ENCODE results near the gene ALKBH7.
"Not testable (repeated sequence)": the region's sequence is repeated elsewhere in the genome, so short reads cannot be mapped to it uniquely, and the experiment has no call there.

The ALKBH7 gene

DNA sequence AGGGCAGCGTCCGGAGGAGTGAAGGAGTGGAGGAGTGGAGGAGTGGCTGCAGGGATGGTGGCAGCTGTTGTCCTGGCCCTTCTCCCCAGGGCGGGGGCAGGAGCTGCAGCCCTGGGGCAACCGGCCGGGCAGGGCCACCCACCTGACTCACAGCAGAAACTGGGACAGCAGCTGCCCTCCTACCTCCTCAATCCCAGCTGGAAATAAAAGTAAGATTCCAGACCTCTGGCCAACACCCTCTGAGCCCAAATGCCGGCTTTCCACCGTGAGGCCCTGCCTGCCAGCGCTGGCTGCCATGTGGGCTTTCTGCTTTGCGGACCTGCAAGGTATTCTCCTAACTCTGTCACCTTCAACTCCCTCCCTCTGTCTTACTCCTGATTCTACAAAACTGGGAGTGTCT, 14.6 kb upstream of the ALKBH7 start:
- Mint-ChIP-seq H3K36me3 (ENCODE audit: low read depth) (peaks cover 6% of the 10 kb centered on the region), H3K27ac (no peak overlapping the region), H3K27me3 (no peaks in the 10 kb centered on the region), H3K4me3 (no peak overlapping the region), H3K9me3 (no peaks in the 10 kb centered on the region), H3K4me1 (ENCODE audit: low read depth) (peaks cover 11% of the 10 kb centered on the region)

DNA sequence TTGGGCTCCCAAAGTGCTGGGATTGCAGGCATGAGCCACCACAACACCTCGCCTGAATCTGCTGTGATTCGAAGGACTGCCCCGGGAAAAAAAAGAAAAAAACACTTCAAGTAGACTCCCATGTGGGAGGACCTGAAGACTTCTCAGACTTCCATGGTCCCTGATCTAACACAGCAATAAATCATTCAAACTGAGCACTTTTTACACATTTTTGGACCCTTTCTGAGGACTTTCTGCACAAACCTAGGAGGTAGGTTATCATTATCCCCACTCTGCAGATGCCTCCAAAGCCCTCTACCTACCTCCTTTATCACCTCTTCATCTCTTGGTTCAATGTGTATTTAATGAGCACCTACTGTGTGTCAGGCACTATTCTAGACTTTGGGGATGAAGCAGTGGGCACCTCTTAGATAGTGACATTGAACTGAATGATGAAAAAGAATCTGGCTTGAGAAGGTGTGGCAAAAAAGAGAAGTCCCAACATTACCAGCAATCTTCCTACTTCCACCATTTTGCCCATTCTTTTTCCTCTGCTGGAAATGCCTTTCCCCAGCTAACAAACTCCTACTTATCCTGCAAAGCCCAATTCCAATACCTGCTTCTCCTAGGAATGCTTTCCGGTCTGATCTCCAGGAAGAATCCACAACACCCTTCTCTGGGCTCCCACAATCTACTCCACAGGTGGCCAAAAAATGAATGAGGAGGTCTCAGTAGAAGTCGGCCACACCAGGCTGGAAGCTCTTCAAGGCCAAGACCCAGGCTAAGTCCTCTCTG, 12.8 kb upstream of the ALKBH7 start:
- Mint-ChIP-seq H3K27me3 (no peaks in the 10 kb centered on the region), H3K4me1 (ENCODE audit: low read depth) (peaks cover 22% of the 10 kb centered on the region), H3K4me3 (no peak overlapping the region), H3K27ac (no peak overlapping the region), H3K36me3 (ENCODE audit: low read depth) (peaks cover 17% of the 10 kb centered on the region), H3K9me3 (no peaks in the 10 kb centered on the region)

GRCh38 chr19:6360445-6360844, 12.1 kb upstream of the ALKBH7 start:
- peaks cover 22% of the 10 kb centered on the region for H3K4me1 Mint-ChIP-seq (ENCODE audit: low read depth)
- not testable (repeated sequence) for H3K9me3 Mint-ChIP-seq, H3K4me3 Mint-ChIP-seq, H3K27me3 Mint-ChIP-seq, H3K27ac Mint-ChIP-seq
- peaks cover 22% of the 10 kb centered on the region for H3K36me3 Mint-ChIP-seq (ENCODE audit: low read depth)

GRCh38 chr19:6360857-6361216, 11.8 kb upstream of the ALKBH7 start:
- H3K27me3 Mint-ChIP-seq, H3K9me3 Mint-ChIP-seq, H3K27ac Mint-ChIP-seq: not testable (repeated sequence)
- peaks cover 24% of the 10 kb centered on the region for H3K36me3 Mint-ChIP-seq (ENCODE audit: low read depth)
- H3K4me3 Mint-ChIP-seq: peak overlapping the region; percentile 94
- peaks cover 22% of the 10 kb centered on the region for H3K4me1 Mint-ChIP-seq (ENCODE audit: low read depth)

DNA sequence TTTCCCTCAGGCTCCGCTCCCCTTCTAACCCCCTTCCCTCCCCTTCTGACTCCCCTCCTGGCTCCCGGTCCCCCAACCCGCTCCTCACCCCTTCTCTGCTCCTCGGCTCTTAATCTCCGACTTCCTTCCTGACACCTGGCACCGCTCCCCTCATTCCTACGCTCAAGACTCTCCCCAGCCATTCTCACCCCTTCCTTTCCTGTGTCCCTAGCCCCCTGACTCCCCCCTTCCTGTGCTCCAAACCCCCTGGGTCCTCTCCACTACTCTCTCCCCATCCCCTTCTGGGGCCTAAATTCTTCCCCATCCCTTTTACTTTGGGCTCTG, 10.6 kb upstream of the ALKBH7 start:
- H3K9me3 Mint-ChIP-seq: no peaks in the 10 kb centered on the region
- H3K36me3 Mint-ChIP-seq (ENCODE audit: low read depth): peaks cover 32% of the 10 kb centered on the region
- peak overlapping the region; percentile 92 for H3K27ac Mint-ChIP-seq
- no peaks in the 10 kb centered on the region for H3K27me3 Mint-ChIP-seq
- H3K4me1 Mint-ChIP-seq (ENCODE audit: low read depth): peaks cover 22% of the 10 kb centered on the region
- peak overlapping the region; percentile 94 for H3K4me3 Mint-ChIP-seq

- no peaks in the 10 kb centered on the region for H3K9me3 Mint-ChIP-seq
- peak overlapping the region; percentile 92 for H3K27ac Mint-ChIP-seq
- peaks cover 22% of the 10 kb centered on the region for H3K4me1 Mint-ChIP-seq (ENCODE audit: low read depth)
- no peaks in the 10 kb centered on the region for H3K27me3 Mint-ChIP-seq
- H3K4me3 Mint-ChIP-seq: peak overlapping the region; percentile 94
- H3K36me3 Mint-ChIP-seq (ENCODE audit: low read depth): peaks cover 35% of the 10 kb centered on the region
Measured at GRCh38 chr19:6362351-6362801, 10.2 kb upstream of the ALKBH7 start.

DNA sequence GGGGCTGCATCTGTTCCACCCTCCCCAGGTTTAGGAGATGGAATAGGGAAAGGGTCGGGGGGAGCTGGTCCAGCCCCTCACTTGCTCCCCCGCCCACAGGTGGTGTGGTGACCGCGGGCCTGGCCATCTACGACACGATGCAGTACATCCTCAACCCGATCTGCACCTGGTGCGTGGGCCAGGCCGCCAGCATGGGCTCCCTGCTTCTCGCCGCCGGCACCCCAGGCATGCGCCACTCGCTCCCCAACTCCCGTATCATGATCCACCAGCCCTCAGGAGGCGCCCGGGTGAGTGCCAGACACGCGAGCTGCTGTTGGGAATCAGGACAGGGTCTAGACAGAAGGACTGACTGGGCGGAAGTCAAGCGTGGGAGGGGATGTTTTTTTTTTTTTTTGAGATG, 8.2 kb upstream of the ALKBH7 start:
- peaks cover 53% of the 10 kb centered on the region for H3K36me3 Mint-ChIP-seq (ENCODE audit: low read depth)
- no peak overlapping the region for H3K4me3 Mint-ChIP-seq
- no peaks in the 10 kb centered on the region for H3K9me3 Mint-ChIP-seq
- no peaks in the 10 kb centered on the region for H3K27me3 Mint-ChIP-seq
- H3K27ac Mint-ChIP-seq: no peak overlapping the region
- peaks cover 22% of the 10 kb centered on the region for H3K4me1 Mint-ChIP-seq (ENCODE audit: low read depth)

DNA sequence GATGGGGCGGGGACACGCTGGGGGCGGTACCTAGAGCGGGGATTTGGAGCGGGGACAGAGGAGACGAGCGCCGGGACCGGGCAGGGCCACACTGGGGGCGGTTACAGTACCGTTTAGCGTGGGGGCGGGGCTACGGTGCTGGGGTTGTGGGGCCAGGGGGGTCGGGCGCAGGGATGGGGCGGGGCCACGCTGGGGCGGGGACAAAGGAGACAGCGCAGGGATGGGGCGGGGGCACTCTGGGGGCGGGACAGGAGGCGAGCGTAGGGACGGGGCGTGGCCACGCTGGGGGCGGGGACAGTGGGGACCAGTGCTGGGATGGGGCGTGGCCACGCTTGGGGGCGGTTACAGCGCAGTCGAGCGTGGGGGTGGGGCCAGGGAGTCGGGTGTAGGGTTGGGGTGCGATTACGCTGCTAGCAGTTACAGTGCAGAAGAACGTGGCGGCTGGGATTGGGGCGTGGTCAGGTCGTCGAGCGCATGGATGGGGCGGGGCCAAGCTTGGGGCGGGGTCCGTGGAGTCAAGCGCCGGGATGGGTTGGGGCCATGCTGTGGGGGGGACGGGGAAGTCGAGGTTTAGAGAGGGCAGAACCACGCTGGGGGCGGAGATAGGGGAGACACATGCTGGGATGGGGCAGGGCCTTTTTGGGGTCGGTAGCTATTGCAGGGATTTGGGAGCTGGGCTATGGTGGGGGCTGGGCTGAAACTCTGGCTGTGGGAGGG, 660 bp downstream of the ALKBH7 start:
- peaks cover 11% of the 10 kb centered on the region for H3K36me3 Mint-ChIP-seq (ENCODE audit: low read depth)
- H3K9me3 Mint-ChIP-seq: no peaks in the 10 kb centered on the region
- peak overlapping the region; percentile 86 for H3K27ac Mint-ChIP-seq
- no peaks in the 10 kb centered on the region for H3K27me3 Mint-ChIP-seq
- peaks cover 13% of the 10 kb centered on the region for H3K4me1 Mint-ChIP-seq (ENCODE audit: low read depth)
- peak overlapping the region; percentile 81 for H3K4me3 Mint-ChIP-seq

- peaks cover 13% of the 10 kb centered on the region for H3K4me1 Mint-ChIP-seq (ENCODE audit: low read depth)
- no peaks in the 10 kb centered on the region for H3K9me3 Mint-ChIP-seq
- H3K4me3 Mint-ChIP-seq: peak overlapping the region; percentile 65
- peak overlapping the region; percentile 47 for H3K27ac Mint-ChIP-seq
- H3K27me3 Mint-ChIP-seq: no peaks in the 10 kb centered on the region
- peaks cover 12% of the 10 kb centered on the region for H3K36me3 Mint-ChIP-seq (ENCODE audit: low read depth)
Measured at GRCh38 chr19:6373813-6374108, 1.2 kb downstream of the ALKBH7 start.

GRCh38 chr19:6374161-6374709, 1.6 kb downstream of the ALKBH7 start:
- no peak overlapping the region for H3K4me3 Mint-ChIP-seq
- no peaks in the 10 kb centered on the region for H3K27me3 Mint-ChIP-seq
- no peak overlapping the region for H3K27ac Mint-ChIP-seq
- H3K4me1 Mint-ChIP-seq (ENCODE audit: low read depth): peaks cover 13% of the 10 kb centered on the region
- peaks cover 8% of the 10 kb centered on the region for H3K36me3 Mint-ChIP-seq (ENCODE audit: low read depth)
- H3K9me3 Mint-ChIP-seq: no peaks in the 10 kb centered on the region

- Mint-ChIP-seq H3K4me1 (ENCODE audit: low read depth) (peaks cover 13% of the 10 kb centered on the region), H3K9me3 (no peaks in the 10 kb centered on the region), H3K27me3 (no peaks in the 10 kb centered on the region), H3K36me3 (ENCODE audit: low read depth) (peaks cover 8% of the 10 kb centered on the region), H3K4me3 (no peak overlapping the region), H3K27ac (no peak overlapping the region)
Measured at GRCh38 chr19:6374711-6375410, 2.3 kb downstream of the ALKBH7 start.

GRCh38 chr19:6375411-6376010, 2.9 kb downstream of the ALKBH7 start, which contains the start of gene PSPN:
Gene PSPN (minus strand): TSS chr19:6375933. CDS start chr19:6375849, 84 bp downstream.
- Mint-ChIP-seq H3K4me1 (ENCODE audit: low read depth) (peaks cover 13% of the 10 kb centered on the region), H3K27ac (no peak within 1 kb of the TSS), H3K4me3 (no peak within 1 kb of the TSS), H3K27me3 (no peaks in the 10 kb centered on the region), H3K9me3 (no peaks in the 10 kb centered on the region), H3K36me3 (ENCODE audit: low read depth) (peaks cover 14% of the 10 kb centered on the region)

DNA sequence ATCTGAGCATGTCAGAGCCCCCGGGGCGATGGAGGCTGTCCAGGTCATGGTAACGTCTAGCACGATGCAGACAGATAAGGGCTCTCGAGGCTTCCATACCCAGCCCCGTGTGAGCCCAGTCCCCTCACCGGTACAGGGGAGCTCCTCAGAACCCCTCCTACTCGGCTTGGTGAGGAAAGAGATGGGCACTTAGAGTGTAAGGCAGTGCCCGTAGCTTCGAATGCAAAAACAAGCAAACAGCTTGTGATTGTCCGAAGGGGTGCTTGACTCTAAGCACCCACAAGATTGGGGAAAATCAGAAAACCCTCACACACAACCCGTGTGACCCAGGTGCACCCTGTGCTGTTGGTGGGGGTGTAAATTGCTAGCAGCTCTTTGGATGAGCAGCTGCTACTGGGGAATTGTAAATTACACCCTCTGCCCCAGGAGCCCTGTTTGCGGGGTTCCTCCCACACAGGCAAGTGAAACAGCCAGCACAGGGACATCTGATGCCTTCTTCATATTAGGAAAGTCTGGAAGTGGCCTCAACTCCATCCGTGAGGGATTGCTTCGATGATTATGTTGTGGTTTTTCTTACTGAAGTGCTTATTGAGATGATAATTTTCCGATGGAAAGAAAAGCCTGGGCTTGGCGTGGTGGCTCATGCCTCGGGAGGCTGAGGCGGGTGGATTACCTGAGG, 4.1 kb downstream of the ALKBH7 start:
- no peak overlapping the region for H3K27ac Mint-ChIP-seq
- H3K4me1 Mint-ChIP-seq (ENCODE audit: low read depth): peaks cover 9% of the 10 kb centered on the region
- H3K9me3 Mint-ChIP-seq: no peaks in the 10 kb centered on the region
- H3K36me3 Mint-ChIP-seq (ENCODE audit: low read depth): peaks cover 19% of the 10 kb centered on the region
- no peak overlapping the region for H3K4me3 Mint-ChIP-seq
- H3K27me3 Mint-ChIP-seq: no peaks in the 10 kb centered on the region

DNA sequence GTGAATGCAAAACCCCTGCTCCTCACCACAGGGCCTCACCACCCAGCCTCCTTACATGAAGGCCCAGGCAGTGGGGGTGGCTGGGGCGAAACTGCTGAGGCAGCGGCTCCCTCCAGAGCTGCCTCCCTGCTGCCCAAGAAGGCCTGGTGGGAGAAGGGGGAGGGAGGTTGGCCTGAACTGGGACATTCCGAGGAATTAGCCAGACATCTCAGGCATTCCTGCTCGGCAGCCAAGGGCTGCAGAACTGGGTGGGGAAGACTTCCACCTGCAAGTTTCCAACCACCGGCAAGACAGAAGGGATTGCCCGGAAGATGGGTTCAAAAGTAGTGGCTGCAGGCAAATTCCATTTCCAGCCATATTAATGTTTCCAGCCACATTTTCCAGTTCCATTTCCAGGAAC, 5.4 kb downstream of the ALKBH7 start:
- Mint-ChIP-seq H3K9me3 (no peaks in the 10 kb centered on the region), H3K4me3 (no peak overlapping the region), H3K27ac (no peak overlapping the region), H3K27me3 (no peaks in the 10 kb centered on the region), H3K36me3 (ENCODE audit: low read depth) (peaks cover 22% of the 10 kb centered on the region), H3K4me1 (ENCODE audit: low read depth) (peaks cover 4% of the 10 kb centered on the region)

Measured in stimulated activated naive CD8-positive, alpha-beta T cell treated with anti-CD3 and anti-CD28 coated beads, Interleukin-15, Interleukin-2, amounts not matched to agents 100 ng/mL and 50 ng/mL, for 24 hours (primary cell).